GM12878 (cell line): Measurements from ENCODE around the gene KIF3A. TPM values are rescaled to one million over a fixed set of nuclear protein-coding genes. Genes with fewer than 3 reads are reported as not detected.

ENCODE experiments used
- ATAC-seq: fragments of 200-7000 bp; cut with Tn5 transposase; 3 replicates; pipeline ENCODE4 v1.9.1; 2020; ENCODE audit warnings: mild to moderate bottlenecking, moderate library complexity
- BruUV-seq: library from RNA; stranded (reverse); fragments of 400-500 nt; replicated peaks from 2 replicates; lab custom pipeline; 2021; lab: Mats Ljungman, UMichigan
- CTCF ChIA-PET: fragments of 300-600 bp; sonication (Branson Sonifier 250); formaldehyde crosslinking; extraction: SDS; loops from one replicate; lab custom pipeline; 2021; ENCODE audit warnings: inconsistent platforms; lab: Yijun Ruan, JAX
- POLR2A ChIA-PET: fragments of 350-600 bp; formaldehyde crosslinking; extraction: SDS; loops from one replicate; lab custom pipeline; 2021; ENCODE audit warnings: inconsistent platforms; lab: Charles Lee
- RAD21 ChIA-PET: fragments of 300-600 bp; sonication (Branson Sonifier 250); formaldehyde crosslinking; loops from one replicate; lab custom pipeline; 2023; ENCODE audit warnings: antibody characterized with exemption; ENCODE audit not compliant: unreplicated experiment; lab: Charles Lee
- SMC1A ChIA-PET: fragments of 300-600 bp; sonication (Branson Sonifier 250); formaldehyde crosslinking; loops from one replicate; lab custom pipeline; 2023; ENCODE audit not compliant: unreplicated experiment, uncharacterized antibody; lab: Charles Lee
- DNase-seq: peaks from one replicate; pipeline ENCODE4 v3.0.0-alpha.2; 2011; ENCODE audit warnings: low read depth, low spot score
- FAIRE-seq: peaks from 3 replicates; lab custom pipeline; 2011; peaks lifted over from hg19 to GRCh38; lab: Jason Lieb, UNC
- H2AFZ ChIP-seq: 2 replicates; pipeline ENCODE4 v1.6.0; 2011; ENCODE audit warnings: low read depth, low read length, control low read depth; ENCODE audit not compliant: control insufficient read depth
- H3K27ac ChIP-seq: 2 replicates; pipeline ENCODE4 v1.5.1; 2011; ENCODE audit warnings: control low read depth; ENCODE audit not compliant: control insufficient read depth, insufficient read depth
- H3K27me3 ChIP-seq, 2 experiments: replicated peaks in 1 of 2; 2 replicates each; pipeline versions ENCODE4 v1.6.0 to v1.6.1; 2011; ENCODE audit warnings: low read length in 1 of 2; ENCODE audit not compliant: control insufficient read depth in 2 of 2, insufficient read depth in 2 of 2
- H3K36me3 ChIP-seq, 2 experiments: 2 replicates each; pipeline ENCODE4 v1.5.1; 2011; ENCODE audit warnings: low read length in 1 of 2; ENCODE audit not compliant: control insufficient read depth in 2 of 2, insufficient read depth in 2 of 2
- H3K4me1 ChIP-seq: 2 replicates; pipeline ENCODE4 v1.6.1; 2011; ENCODE audit warnings: mild to moderate bottlenecking, low read length, moderate library complexity, mixed read lengths; ENCODE audit not compliant: control insufficient read depth, insufficient read depth
- H3K4me2 ChIP-seq: 2 replicates; pipeline ENCODE4 v1.6.0; 2011; ENCODE audit warnings: control low read depth; ENCODE audit not compliant: control insufficient read depth, insufficient read depth
- H3K4me3 ChIP-seq: fragments of 200-600 bp; sonication (generic); 2 replicates; pipeline ENCODE4 v1.5.1; 2016
- H3K79me2 ChIP-seq: 2 replicates; pipeline ENCODE4 v1.6.0; 2011; ENCODE audit warnings: low read length; ENCODE audit not compliant: control insufficient read depth, insufficient read depth
- H3K9ac ChIP-seq: 2 replicates; pipeline ENCODE4 v1.8.0; 2011; ENCODE audit warnings: low read length, control low read depth, mixed read lengths; ENCODE audit not compliant: control insufficient read depth, insufficient read depth
- H3K9me3 ChIP-seq: replicated peaks from 3 replicates; pipeline ENCODE4 v1.5.1; 2011; ENCODE audit warnings: mild to moderate bottlenecking, low read length; ENCODE audit not compliant: control insufficient read depth, insufficient read depth
- H4K20me1 ChIP-seq: 2 replicates; pipeline ENCODE4 v1.6.0; 2011; ENCODE audit not compliant: control insufficient read depth, insufficient read depth
- ASH2L ChIP-seq: fragments of 300-600, 200-600 bp; sonication (generic); IDR thresholded peaks from 2 replicates; pipeline ENCODE4 v1.6.1; 2017; ENCODE audit warnings: low read depth, mild to moderate bottlenecking, borderline replicate concordance
- EP300 ChIP-seq, 2 experiments: fragments of 150-350 bp in 1 of 2; IDR thresholded peaks; 2 replicates each; pipeline ENCODE4 v1.6.1; 2011 to 2012; ENCODE audit warnings: low read depth in 2 of 2, low read length in 2 of 2, borderline replicate concordance in 1 of 2, improper control_type of control experiment in 1 of 2, inconsistent platforms in 1 of 2; ENCODE audit not compliant: control insufficient read depth in 1 of 2
- FOS ChIP-seq: IDR thresholded peaks from 3 replicates; pipeline ENCODE4 v1.6.1; 2011; ENCODE audit warnings: borderline replicate concordance; ENCODE audit not compliant: insufficient read length; ENCODE audit errors: extremely low read depth
- FOXM1 ChIP-seq: IDR thresholded peaks from 2 replicates; pipeline ENCODE4 v1.6.1; 2012; ENCODE audit warnings: low read depth, mild to moderate bottlenecking, inconsistent platforms, low read length, moderate library complexity
- IRF4 ChIP-seq: IDR thresholded peaks from 2 replicates; pipeline ENCODE4 v1.6.1; 2011; ENCODE audit warnings: low read depth, low read length
- JUNB ChIP-seq: IDR thresholded peaks from 2 replicates; pipeline ENCODE4 v1.6.1; 2016; ENCODE audit warnings: antibody characterized with exemption, mild to moderate bottlenecking
- NFYB ChIP-seq: IDR thresholded peaks from 2 replicates; pipeline ENCODE4 v1.6.1; 2011; ENCODE audit warnings: low read depth, mild to moderate bottlenecking, low read length, improper control_type of control experiment, moderate library complexity; ENCODE audit not compliant: insufficient read depth
- POLR2AphosphoS2 ChIP-seq: IDR thresholded peaks from 2 replicates; pipeline ENCODE4 v1.6.1; 2011; ENCODE audit warnings: low read depth, mild to moderate bottlenecking, low read length, improper control_type of control experiment, moderate library complexity
- POLR2AphosphoS5 ChIP-seq: IDR thresholded peaks from 2 replicates; pipeline ENCODE4 v1.6.1; 2011; ENCODE audit warnings: mild to moderate bottlenecking, low read length, inconsistent platforms
- PRDM15 ChIP-seq: fragments of 450-650 bp; formaldehyde crosslinking; IDR thresholded peaks from 2 replicates; pipeline ENCODE4 v1.4.0; 2020; ENCODE audit warnings: mild to moderate bottlenecking, moderate library complexity
- RELA ChIP-seq: fragments of 450-650 bp; IDR thresholded peaks from 2 replicates; pipeline ENCODE4 v1.8.0; 2014; ENCODE audit warnings: borderline replicate concordance; ENCODE audit not compliant: partially characterized antibody
- TAF1 ChIP-seq: IDR thresholded peaks from 2 replicates; pipeline ENCODE4 v1.6.1; 2011; ENCODE audit warnings: mild to moderate bottlenecking, low read depth, low read length, borderline replicate concordance
- TCF12 ChIP-seq: IDR thresholded peaks from 2 replicates; pipeline ENCODE4 v1.6.1; 2011; ENCODE audit warnings: low read depth, mild to moderate bottlenecking, low read length
- TCF7 ChIP-seq: IDR thresholded peaks from 2 replicates; pipeline ENCODE4 v1.6.1; 2014; ENCODE audit warnings: antibody characterized with exemption, borderline replicate concordance
- USF2 ChIP-seq: IDR thresholded peaks from 2 replicates; pipeline ENCODE4 v1.6.1; 2011; ENCODE audit warnings: low read depth, low read length, improper control_type of control experiment, borderline replicate concordance
- YBX1 ChIP-seq: fragments of 450-650 bp; IDR thresholded peaks from 2 replicates; pipeline ENCODE4 v1.6.1; 2016; ENCODE audit warnings: antibody characterized with exemption
- ZNF274 ChIP-seq: IDR thresholded peaks from one replicate; pipeline ENCODE4 v1.8.0; 2011; ENCODE audit not compliant: insufficient read length, insufficient read depth
- ZZZ3 ChIP-seq: IDR thresholded peaks from 2 replicates; pipeline ENCODE4 v1.6.1; 2011; ENCODE audit warnings: low read depth; ENCODE audit not compliant: control insufficient read depth, insufficient read length
- WGBS: methylation state at CpG from one replicate; pipeline ENCODE4 v1.1.6; 2016; ENCODE audit warnings: low lambda C conversion rate; ENCODE audit not compliant: insufficient replicate concordance, insufficient coverage; ENCODE audit errors: missing lambda C conversion rate; 5-methylcytosine and 5-hydroxymethylcytosine counted together
- in situ Hi-C: fragments of 300-500 bp; cut with MboI; formaldehyde crosslinking; loops from 9 replicates; pipeline ENCODE4 v1.14.3; 2018; ENCODE audit warnings: mixed read lengths
- intact Hi-C: fragments of 100-400 bp; cut with micrococcal nuclease; formaldehyde crosslinking; loops from one replicate; pipeline ENCODE4 v1.14.2; 2022; ENCODE audit not compliant: unreplicated experiment
- polyA plus RNA-seq, 11 experiments: library from polyadenylated mRNA; depleted of rRNA in 4 of 11; unstranded in 6 of 11; stranded (reverse) in 5 of 11; fragments of >200 nt; fragmentation: Nextera tagmentation in 4 of 11; fragmentation: Illumina TruSeq in 1 of 11; extraction: Ambion mirVana in 4 of 11; extraction: Trizol in 1 of 11; gene quantifications; 1 replicate in 1 of 11; 2 replicates in 10 of 11; pipeline versions ENCODE4 v1.2.1 to v1.2.3, GENCODE V29; 2011 to 2016; ENCODE audit warnings: inconsistent platforms in 2 of 11, missing spikeins in 2 of 11, low read depth in 1 of 11
- total RNA-seq, 4 experiments: library from RNA; depleted of rRNA in 3 of 4; stranded (reverse); fragments of >200 nt in 3 of 4; fragmentation: Illumina TruSeq in 1 of 4; extraction: Trizol in 1 of 4; gene quantifications; 2 replicates each; pipeline versions ENCODE4 v1.2.1 to v1.2.3, GENCODE V29; 2013 to 2021
- TF ChIP-seq, protein P1 (sequence below): IDR thresholded peaks from 2 replicates; pipeline ENCODE4 v1.6.1; 2011; ENCODE audit warnings: low read depth, mild to moderate bottlenecking, low read length, moderate library complexity, borderline replicate concordance; ENCODE audit errors: extremely low read depth

Gene KIF3A
- total and polyA plus RNA-seq, 10 of the 15 experiments (the other 5 are each of a cell fraction or from before 2014, with no cell fraction given) = 2.7 to 36.5 (median 10.0) TPM

DNA sequence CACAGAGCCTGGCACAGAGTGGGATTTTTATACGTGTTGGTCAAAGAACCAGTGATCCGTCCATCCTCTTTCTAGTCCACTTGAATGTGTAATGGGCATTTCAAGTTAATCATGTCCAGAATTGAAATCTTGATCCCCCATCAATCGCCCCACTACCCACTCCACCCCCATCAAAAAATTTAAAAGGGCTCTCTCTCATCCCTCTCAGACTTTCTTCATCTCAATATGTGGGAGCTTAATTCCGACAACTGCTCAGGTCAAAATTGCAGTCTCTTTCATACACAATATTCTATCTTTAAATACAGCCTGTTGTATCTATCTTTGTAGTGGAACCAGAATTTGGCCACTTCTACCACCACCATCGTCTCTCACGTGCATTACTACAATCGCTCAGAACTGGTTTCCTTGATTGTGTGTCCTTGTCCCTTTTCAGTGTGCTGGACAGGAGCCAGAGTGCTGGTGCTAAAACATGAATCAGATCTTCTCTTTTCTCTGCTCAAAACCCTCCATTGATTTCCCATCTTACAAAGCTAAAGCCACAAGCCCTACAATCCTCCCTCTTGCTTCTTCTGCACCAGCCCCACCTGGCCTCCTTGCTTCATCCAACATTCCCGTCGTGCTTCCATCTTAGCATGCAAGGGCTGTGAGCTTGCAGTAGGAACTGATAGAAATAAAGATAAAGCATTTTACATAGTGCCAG, 786 bp upstream of the KIF3A start:
- FAIRE-seq (no peak), DNase-seq (no peak), ATAC-seq (no peak)
- H3K36me3 ChIP-seq = no peaks in the 10 kb centered on the region
- POLR2A ChIA-PET = interaction anchor here (0.6 to 3.0 kb wide), 15 partner anchors 9 to 179 kb away, joined by 3 to 21 read pairs (median 4); partner anchors contain the start of genes CCNI2 and GDF9
- no peaks in the 10 kb centered on the region for H3K4me1 ChIP-seq
- RAD21 ChIA-PET = interaction anchor here (0.8 to 4.2 kb wide), 23 partner anchors 9 to 233 kb away, joined by 3 to 34 read pairs (median 3); partner anchors contain the start of genes CCNI2, IL4 and SOWAHA
- no peaks in the 10 kb centered on the region for H3K27me3 ChIP-seq
- no peak overlapping the region for H3K27ac ChIP-seq
- WGBS = 67% methylated on average over 9 of the region's 9 CpGs
- H3K4me2 ChIP-seq = peak overlapping the region; percentile 66
- H3K9me3 ChIP-seq = no peaks in the 10 kb centered on the region; the same call in 2 of the 3 replicates
- peak overlapping the region; percentile 30; the same call in 1 of the 2 replicates for H3K4me3 ChIP-seq
- TF ChIP-seq ZNF274 (no peak), NFYB (no peak), FOXM1 (no peak), POLR2AphosphoS5 (no peak), USF2 (no peak), ASH2L (no peak), PRDM15 (no peak), EP300 (IDR thresholded peaks at IDR 0.05; ENCODE audit: borderline replicate concordance in 1 of 2, control insufficient read depth in 1 of 2, low read depth in 2 of 2, low read length in 2 of 2) (no peak), TCF12 (no peak), TCF7 (no peak), TAF1 (no peak), IRF4 (no peak), YBX1 (no peak), FOS (no peak), RELA (no peak), ZZZ3 (no peak), JUNB (no peak), POLR2AphosphoS2 (no peak)
- TF ChIP-seq, protein P1, sequence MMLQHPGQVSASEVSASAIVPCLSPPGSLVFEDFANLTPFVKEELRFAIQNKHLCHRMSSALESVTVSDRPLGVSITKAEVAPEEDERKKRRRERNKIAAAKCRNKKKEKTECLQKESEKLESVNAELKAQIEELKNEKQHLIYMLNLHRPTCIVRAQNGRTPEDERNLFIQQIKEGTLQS = no peak
- TF ChIP-seq, all 136 proteins: peak for 0
- CTCF ChIA-PET = interaction anchor here (0.7 to 3.9 kb wide), 9 partner anchors 9 to 212 kb away, joined by 3 to 23 read pairs (median 10); partner anchors contain the start of gene CCNI2
- peaks cover 13% of the 10 kb centered on the region for H3K79me2 ChIP-seq
- H3K9ac ChIP-seq = no peak overlapping the region
- TSS peak; percentile 81 for BruUV-seq
- no peaks in the 10 kb centered on the region for H4K20me1 ChIP-seq
- intact Hi-C loops = loop anchor here (2.0 to 5.0 kb wide), 3 partner anchors 75 to 211 kb away; no protein-coding TSS in a partner anchor
- SMC1A ChIA-PET = interaction anchor here (0.7 to 6.1 kb wide), 19 partner anchors 9 to 97 kb away, joined by 3 to 52 read pairs (median 5); partner anchors contain the start of genes CCNI2 and IL4
- in situ Hi-C loops = no loop called here
- peak overlapping the region; percentile 86 for H2AFZ ChIP-seq
